NCI-H2227 (cell line): ENCODE results near the gene SARS1.
"Not testable (repeated sequence)": the region's sequence is repeated elsewhere in the genome, so short reads cannot be mapped to it uniquely, and the experiment has no call there.

ENCODE experiments used
- DNase-seq: peaks from one replicate; lab custom pipeline; 2025; ENCODE audit not compliant: unreplicated experiment; lab: John Stamatoyannopoulos, UW

SARS1 gene

DNA sequence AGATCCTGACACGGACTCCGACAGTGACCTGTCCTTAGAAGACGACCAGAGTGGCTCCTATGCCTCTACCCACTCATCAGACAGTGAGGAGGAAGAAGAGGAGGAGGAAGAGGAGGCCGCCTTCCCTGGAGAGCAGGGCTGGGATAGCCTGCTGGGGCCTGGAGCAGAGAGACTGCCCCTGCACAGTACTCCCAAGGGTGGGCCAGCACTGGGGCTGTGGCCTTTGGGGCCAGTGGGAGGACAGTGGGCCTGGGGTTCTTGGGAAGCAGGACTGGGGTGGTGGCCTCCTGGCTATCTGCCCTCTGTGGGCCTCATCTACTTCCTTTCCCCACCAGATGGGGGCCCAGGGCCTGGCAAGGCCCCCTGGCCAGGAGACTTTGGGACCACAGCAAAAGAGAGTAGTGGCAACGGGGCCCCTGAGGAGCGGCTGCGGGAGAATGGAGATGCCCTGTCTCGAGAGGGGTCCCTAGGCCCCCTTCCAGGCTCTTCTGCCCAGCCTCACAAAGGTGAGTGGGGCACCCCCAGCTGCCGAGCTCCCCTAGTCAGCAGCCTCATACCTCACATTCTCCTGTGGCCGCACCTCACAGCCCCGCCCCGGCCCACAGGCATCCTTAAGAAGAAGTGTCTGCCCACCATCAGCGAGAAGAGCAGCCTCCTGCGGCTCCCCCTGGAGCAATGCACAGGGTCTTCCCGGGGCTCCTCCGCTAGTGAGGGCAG lies 59.3 kb downstream of the SARS1 start:
- no peak for DNase-seq

- DNase-seq = no peak
Measured at GRCh38 chr1:109273570-109274288, 60.0 kb downstream of the SARS1 start.

GRCh38 chr1:109274533-109275476 lies 61.1 kb downstream of the SARS1 start:
- DNase-seq = no peak

DNA sequence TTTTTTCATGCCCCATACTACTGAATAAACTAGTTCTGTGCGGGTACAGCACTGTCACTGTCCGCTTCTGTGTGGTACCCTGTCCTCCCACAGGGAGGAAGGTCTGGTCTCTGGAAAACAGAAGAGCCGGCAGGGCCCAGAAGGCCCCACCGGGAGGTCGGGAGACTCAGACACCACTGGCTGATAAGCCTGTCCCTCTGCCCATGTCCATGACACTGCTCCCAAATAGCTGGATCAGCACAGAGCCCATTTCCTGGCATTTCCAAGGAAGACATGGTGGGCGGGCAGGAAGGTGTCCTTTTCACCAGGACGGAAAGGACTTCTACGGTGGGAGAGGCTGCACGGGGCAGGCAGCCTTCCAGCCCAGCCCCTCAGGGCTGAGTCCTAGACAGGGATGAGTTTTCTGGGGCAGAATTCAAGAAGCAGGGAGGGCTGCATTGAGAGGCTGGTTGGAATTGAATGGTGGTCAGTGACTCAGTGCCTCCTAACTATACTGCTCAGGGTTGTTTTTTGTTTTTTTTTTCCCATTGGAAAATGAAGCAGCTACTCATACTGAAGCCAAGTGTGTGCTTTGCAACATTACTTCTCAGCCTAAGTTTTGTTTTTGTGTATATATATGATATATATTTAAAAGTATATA lies 62.1 kb downstream of the SARS1 start:
- DNase-seq = no peak

GRCh38 chr1:109277434-109278204 lies 63.9 kb downstream of the SARS1 start:
- peak; percentile 82 for DNase-seq

GRCh38 chr1:109279615-109280278 lies 66.0 kb downstream of the SARS1 start:
- no peak for DNase-seq

DNA sequence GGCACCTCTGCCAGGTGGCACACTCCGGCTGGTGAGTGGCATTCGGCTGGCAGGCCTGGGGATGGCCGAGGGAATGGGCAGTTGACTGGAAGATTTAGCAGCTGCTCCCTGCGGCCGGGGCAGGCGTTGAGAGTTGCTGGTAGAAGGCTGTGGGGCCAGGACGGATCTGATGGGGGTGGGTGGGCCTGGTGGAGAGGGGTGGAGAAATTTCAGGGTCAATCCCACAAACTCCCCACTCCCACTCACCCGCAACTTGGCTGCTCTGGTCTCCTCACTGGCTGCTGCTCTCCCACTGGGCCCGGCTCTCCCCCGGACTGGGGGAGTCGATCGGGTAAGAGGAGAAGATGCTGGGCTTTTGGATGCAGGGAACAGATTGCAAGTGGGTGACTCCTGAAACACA lies 67.1 kb downstream of the SARS1 start:
- no peak for DNase-seq

DNA sequence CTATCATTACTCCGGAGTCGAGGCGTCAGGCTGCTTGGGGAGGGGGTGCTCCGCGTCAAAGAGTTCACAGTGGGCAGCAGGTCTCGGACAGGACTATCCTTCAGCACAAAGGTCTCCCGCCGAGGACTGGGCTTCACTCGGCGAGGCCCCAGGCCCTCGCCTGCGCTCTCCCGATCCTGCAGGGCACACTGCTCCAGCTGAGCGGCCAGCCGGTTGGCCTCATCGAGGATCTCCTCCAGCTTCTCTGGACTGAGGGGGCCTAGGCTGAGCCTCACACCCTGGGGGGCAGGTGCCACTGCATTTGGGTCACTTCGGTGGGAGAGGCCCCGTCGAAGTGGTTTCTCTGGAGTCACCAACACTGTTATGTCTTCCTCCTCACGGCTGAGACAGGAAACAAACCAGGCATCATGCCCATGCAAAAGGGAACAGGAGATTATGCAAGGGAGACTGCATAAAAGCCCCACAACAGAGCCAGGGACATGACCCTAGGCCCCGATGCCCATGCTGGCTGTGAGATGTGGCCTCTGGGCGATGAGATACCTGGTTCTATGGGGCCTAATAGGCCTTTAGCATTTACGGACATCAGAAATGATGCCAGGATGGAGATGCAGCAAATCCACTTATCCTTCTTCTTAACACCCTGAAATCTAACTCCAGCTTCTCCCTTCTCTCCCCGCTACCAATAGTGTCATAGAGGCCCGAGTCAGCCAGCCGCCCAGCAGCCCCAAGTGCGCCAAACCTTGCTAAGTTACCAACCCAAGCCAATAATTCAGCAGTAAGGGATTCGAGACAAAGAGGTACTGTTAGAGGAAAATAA lies 68.2 kb downstream of the SARS1 start:
- no peak for DNase-seq

DNA sequence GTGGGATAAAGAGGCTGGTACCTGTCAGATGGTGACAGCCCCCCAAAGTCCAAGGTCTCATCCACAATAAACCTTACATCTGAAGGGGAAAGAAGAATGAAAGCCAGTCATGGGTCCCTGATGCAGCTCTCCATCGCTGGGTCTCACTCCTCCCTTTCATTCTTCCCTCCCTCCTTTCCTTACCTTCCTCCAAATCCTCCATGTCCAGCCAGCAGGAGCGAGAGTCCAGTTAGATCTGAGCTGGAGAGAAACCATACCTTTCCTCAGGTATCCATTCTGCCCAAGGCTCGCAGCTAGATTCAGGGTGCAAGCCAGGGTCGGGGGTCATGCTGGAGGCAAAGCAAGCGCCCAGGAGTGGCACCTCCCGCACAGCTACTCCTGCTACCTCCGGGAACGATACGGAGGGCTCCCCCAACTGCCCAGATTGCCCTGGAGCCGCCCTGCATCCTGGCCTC lies 68.8 kb downstream of the SARS1 start:
- no peak for DNase-seq

DNA sequence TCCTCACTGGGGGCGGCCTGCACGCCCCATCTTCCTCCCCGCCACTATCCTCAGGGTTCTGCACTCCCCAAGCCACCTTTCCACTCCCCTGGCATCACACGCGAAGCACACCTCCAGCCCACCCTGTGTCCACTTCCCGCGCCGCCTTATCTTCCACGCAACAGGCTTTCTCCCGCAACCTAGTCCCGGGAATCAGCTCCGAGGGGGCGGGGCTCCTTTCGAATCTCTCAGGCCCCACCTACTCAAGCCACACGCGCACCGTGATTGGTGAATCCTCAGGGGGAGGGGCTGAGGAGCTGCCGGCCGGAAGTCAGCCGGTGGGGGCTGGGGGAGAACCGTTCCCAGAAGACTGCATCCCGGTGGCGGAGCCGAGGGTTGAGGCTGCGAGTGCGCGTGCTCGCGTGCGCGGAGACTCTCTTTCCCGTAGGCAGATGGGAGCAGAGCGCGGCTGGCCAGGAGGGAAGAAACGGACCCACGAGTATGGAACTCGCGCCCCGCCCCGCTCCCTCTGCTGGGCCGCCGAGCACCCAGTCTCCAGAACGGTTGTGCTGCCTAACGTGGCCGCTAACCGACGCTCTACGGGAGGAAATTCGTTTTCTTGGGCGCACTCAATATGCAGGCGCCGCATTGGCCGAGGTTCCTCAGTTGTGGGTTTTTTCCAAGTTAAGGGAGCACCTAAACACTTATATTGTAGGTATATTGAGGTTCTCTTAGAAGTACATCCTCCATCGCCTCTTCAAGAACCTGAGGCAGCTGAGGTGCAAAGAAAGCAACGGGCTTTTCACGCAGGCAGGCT lies 69.4 kb downstream of the SARS1 start, which contains the start of gene PSRC1:
PSRC1 (minus strand) TSS at position 194 of the 796 bp plus-strand sequence.
- peak; percentile 98 for DNase-seq

DNA sequence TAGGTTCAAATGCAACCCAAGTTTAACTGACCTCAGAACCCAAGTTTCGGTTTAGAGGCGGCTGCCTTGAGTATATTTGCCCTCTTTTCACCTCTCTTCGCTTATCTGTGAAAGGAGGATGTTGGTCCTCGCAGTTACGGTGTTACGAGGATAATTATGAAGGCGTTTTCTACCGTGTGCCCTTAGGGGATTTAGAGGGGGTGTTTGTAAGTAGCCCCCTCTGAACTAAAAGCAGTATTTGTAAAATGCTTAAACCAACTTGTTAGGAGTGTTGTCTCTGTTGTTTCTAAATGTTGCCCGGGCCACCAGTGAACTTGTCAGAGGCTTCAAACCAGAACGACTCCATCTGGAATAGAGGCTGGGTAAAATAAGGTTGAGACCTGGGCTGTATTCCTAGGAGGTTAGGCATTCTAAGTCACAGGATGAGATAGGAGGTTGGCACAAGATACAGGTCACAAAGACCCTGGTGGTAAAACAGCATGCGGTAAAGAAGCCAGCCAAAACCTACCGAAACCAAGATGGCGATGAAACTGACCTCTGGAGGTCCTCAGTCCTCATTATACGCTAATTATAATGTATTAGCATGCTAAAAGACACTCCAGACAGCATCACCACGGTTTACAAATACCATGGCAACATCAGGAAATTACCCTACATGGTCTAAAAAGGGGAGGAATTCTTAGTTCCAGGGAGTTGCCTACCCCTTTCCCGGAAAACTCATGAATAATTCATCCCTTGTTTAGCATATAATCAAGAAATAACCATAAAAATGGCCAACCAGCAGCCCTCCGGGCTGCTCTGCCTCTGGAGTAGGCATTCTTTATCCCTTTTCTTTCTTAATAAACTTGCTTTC lies 70.3 kb downstream of the SARS1 start:
- DNase-seq = peak; percentile 28

DNA sequence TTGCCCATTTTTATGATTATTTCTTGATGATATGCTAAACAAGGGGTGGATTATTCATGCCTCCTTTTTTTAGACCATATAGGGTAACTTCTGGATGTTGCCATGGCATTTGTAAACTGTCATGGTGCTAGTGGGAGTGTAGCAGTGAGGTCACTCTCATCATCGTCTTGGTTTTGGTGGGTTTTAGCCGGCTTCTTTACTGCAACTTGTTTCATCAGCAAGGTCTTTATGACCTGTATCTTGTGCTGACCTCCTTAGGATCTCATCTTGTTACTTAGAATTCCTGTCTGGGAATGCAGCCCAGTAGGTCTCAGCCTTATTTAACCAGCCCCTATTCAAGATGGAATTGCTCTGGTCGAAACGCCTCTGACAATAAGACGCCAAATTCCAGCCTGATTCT lies 73.0 kb downstream of the SARS1 start:
- DNase-seq = not testable (repeated sequence)
